Neural cell (in vitro differentiated cells): ENCODE data around the gene GOSR1.
"Not testable (repeated sequence)": the region's sequence is repeated elsewhere in the genome, so short reads cannot be mapped to it uniquely, and the experiment has no call there.

Experiments used
- EZH2 ChIP-seq: fragments of 200-600, 300-800 bp; shearing (Covaris generic), sonication (generic); IDR thresholded peaks from 2 replicates; pipeline ENCODE4 v1.6.1; 2014; ENCODE audit warnings: antibody characterized with exemption, low read length, borderline replicate concordance, mild to moderate bottlenecking; ENCODE audit not compliant: insufficient read depth, poor library complexity, severe bottlenecking
- POLR2AphosphoS5 ChIP-seq: IDR thresholded peaks from 2 replicates; pipeline ENCODE4 v1.6.1; 2012
- TF ChIP-seq, protein P1 (sequence below): fragments of 450-650 bp; IDR thresholded peaks from 2 replicates; pipeline ENCODE4 v1.5.1; 2014; ENCODE audit warnings: antibody characterized with exemption, mild to moderate bottlenecking, moderate library complexity; ENCODE audit not compliant: poor library complexity, severe bottlenecking

DNA sequence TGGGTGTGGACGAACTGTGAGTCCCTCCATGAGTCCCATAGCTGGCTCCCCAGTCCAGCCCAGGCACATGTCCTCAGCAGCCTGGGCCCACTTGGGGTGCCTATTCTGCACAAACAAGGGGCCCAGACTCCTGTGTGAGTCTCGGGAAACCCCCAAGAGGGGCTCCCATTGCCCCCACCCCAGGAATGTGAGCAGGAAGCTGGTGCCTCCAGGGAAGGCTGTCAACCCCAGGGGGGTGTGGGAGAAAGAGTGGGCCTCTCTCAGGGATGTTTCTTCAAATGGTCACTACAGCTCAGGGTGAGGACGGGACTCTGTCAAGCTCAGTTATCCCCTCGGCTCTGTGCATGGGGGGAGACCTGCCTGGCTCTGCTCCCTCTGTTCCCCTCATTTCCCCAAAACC is 88.9 kb downstream of the GOSR1 start:
- TF ChIP-seq EZH2, POLR2AphosphoS5: not testable (repeated sequence)
- TF ChIP-seq, protein P1, sequence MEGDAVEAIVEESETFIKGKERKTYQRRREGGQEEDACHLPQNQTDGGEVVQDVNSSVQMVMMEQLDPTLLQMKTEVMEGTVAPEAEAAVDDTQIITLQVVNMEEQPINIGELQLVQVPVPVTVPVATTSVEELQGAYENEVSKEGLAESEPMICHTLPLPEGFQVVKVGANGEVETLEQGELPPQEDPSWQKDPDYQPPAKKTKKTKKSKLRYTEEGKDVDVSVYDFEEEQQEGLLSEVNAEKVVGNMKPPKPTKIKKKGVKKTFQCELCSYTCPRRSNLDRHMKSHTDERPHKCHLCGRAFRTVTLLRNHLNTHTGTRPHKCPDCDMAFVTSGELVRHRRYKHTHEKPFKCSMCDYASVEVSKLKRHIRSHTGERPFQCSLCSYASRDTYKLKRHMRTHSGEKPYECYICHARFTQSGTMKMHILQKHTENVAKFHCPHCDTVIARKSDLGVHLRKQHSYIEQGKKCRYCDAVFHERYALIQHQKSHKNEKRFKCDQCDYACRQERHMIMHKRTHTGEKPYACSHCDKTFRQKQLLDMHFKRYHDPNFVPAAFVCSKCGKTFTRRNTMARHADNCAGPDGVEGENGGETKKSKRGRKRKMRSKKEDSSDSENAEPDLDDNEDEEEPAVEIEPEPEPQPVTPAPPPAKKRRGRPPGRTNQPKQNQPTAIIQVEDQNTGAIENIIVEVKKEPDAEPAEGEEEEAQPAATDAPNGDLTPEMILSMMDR, result not testable (repeated sequence)
